Activated CD4-positive, alpha-beta T cell treated with anti-CD3 and anti-CD28 coated beads, Interleukin-2, amount 50 U/mL, for 4 hours (primary cell): ENCODE measurements around the gene PBRM1.
"Not testable (repeated sequence)": the region's sequence is repeated elsewhere in the genome, so short reads cannot be mapped to it uniquely, and the experiment has no call there.

ENCODE experiments used
- DNase-seq, 2 experiments: peaks; one replicate each; pipeline ENCODE4 v3.0.0-alpha.2; 2020

Gene PBRM1

GRCh38 chr3:52703341-52703740, 17.6 kb upstream of the PBRM1 start:
- no peak for DNase-seq

- no peak for DNase-seq
Observed at GRCh38 chr3:52697632-52697965, 11.9 kb upstream of the PBRM1 start.

GRCh38 chr3:52696830-52697631, 11.3 kb upstream of the PBRM1 start:
- no peak for DNase-seq

GRCh38 chr3:52695798-52696671, 10.3 kb upstream of the PBRM1 start:
- no peak for DNase-seq

GRCh38 chr3:52694528-52695189, 8.9 kb upstream of the PBRM1 start:
- DNase-seq, result no peak

- DNase-seq, result no peak
Observed at GRCh38 chr3:52693071-52693470, 7.4 kb upstream of the PBRM1 start.

- DNase-seq, result no peak
Observed at GRCh38 chr3:52690560-52690959, 4.8 kb upstream of the PBRM1 start.

- no peak for DNase-seq
Observed at GRCh38 chr3:52689151-52689550, 3.4 kb upstream of the PBRM1 start.

GRCh38 chr3:52688266-52688665, 2.6 kb upstream of the PBRM1 start:
- no peak for DNase-seq

- DNase-seq, result peak; percentile 60 to 63
Observed at GRCh38 chr3:52685285-52685708, 416 bp downstream of the PBRM1 start.

- no peak for DNase-seq
Observed at GRCh38 chr3:52684184-52684583, 1.5 kb downstream of the PBRM1 start.

- DNase-seq, result no peak
Observed at GRCh38 chr3:52683611-52684010, 2.1 kb downstream of the PBRM1 start.

GRCh38 chr3:52682016-52682415, 3.7 kb downstream of the PBRM1 start:
- DNase-seq, result no peak

- no peak for DNase-seq
Observed at GRCh38 chr3:52681596-52681995, 4.1 kb downstream of the PBRM1 start.

GRCh38 chr3:52679811-52680210, 5.9 kb downstream of the PBRM1 start:
- DNase-seq, result no peak

- DNase-seq, result no peak
Observed at GRCh38 chr3:52679199-52679538, 6.5 kb downstream of the PBRM1 start.

- DNase-seq, result no peak
Observed at GRCh38 chr3:52678265-52679198, 7.2 kb downstream of the PBRM1 start.

- DNase-seq, result not testable (repeated sequence)
Observed at GRCh38 chr3:52676201-52676600, 9.5 kb downstream of the PBRM1 start.

- no peak for DNase-seq
Observed at GRCh38 chr3:52671676-52672075, 14.0 kb downstream of the PBRM1 start.

- DNase-seq, result peak in 1 of 2 experiments; percentile 6
Observed at GRCh38 chr3:52670621-52671521, 14.8 kb downstream of the PBRM1 start.

- no peak for DNase-seq
Observed at GRCh38 chr3:52663098-52663497, 22.6 kb downstream of the PBRM1 start.
